Left ventricle myocardium inferior (tissue), 1 donor: ENCODE results near the gene STXBP2. TPM values are rescaled to one million over a fixed set of nuclear protein-coding genes. Genes with fewer than 3 reads are reported as not detected.

Experiments
- DNase-seq: peaks from one replicate; pipeline ENCODE4 v3.0.0-alpha.2; 2020
- H3K27ac ChIP-seq: fragments of 200-600 bp; replicated peaks from 2 replicates; pipeline ENCODE4 v1.8.0; 2021
- H3K27me3 ChIP-seq: fragments of 200-600 bp; 2 replicates; pipeline ENCODE4 v1.8.0; 2021; ENCODE audit warnings: low read depth
- H3K36me3 ChIP-seq: fragments of 200-600 bp; 2 replicates; pipeline ENCODE4 v1.8.0; 2021
- H3K4me1 ChIP-seq: fragments of 200-600 bp; 2 replicates; pipeline ENCODE4 v1.8.0; 2021
- H3K4me3 ChIP-seq: fragments of 200-600 bp; 2 replicates; pipeline ENCODE4 v1.8.0; 2021; ENCODE audit warnings: mild to moderate bottlenecking, moderate library complexity
- H3K9me3 ChIP-seq: fragments of 200-600 bp; replicated peaks from 2 replicates; pipeline ENCODE4 v1.8.0; 2021
- CTCF ChIP-seq: fragments of 200-600 bp; IDR thresholded peaks from 2 replicates; pipeline ENCODE4 v1.8.0; 2021; ENCODE audit warnings: antibody characterized with exemption, mild to moderate bottlenecking, borderline replicate concordance
- intact Hi-C: fragments of 100-400 bp; cut with micrococcal nuclease; formaldehyde crosslinking; loops from one replicate; pipeline ENCODE4 v1.11.0; 2022
- total RNA-seq: library from RNA; stranded (reverse); fragmentation: NEBNext Ultra II Directional; extraction: Animal tissue kit (Norgen Biotek cat#: 25700); gene quantifications from one replicate; pipeline ENCODE4 v1.2.1, GENCODE V29; 2021
- donor health status: DM: no; HTN: yes; CAD: no; lungs with severe emphysema.

Gene STXBP2
- total RNA-seq, 1 donor from 2014 or later = 4.5 TPM

DNA sequence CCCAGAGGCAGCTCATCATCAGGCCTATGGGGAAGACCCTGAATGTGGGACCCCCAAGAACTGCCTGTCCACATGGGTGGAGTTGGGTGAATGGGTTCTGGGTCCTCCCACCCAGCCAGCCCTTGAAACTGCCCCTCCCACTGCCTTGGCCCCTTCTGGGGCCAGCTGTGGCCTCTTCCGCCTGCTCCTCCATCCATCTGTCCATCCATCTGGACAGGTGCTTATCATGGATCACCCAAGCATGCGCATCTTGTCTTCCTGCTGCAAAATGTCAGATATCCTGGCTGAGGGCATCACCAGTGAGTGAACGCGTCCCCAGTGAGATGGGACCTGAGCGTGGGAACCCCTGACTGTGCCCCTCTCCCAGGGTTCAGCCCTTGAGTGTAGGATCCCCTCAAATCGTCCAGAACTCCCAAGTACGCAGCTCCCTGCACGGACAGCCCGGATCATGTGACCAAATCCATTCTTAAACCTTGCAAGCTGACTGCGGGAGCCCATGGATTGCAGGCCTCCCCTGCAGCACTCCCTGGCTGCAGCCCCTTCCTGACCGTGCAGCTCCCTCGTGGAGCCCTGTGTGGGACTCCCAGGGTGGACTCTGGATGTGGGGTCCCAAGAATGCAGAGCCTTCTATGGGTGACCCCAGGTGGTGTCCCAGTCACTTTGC, 2.0 kb downstream of the STXBP2 start:
- DNase-seq = no peak
- no peaks in the 10 kb centered on the region for H3K9me3 ChIP-seq
- H3K27me3 ChIP-seq = peaks cover 40% of the 10 kb centered on the region
- no peaks in the 10 kb centered on the region for H3K36me3 ChIP-seq
- TF ChIP-seq CTCF = no peak
- intact Hi-C loops = no loop called here
- H3K27ac ChIP-seq = no peak overlapping the region
- peaks cover 27% of the 10 kb centered on the region for H3K4me1 ChIP-seq
- no peak overlapping the region for H3K4me3 ChIP-seq

- peaks cover 45% of the 10 kb centered on the region for H3K27me3 ChIP-seq
- DNase-seq = no peak
Measured at GRCh38 chr19:7639863-7640348, 3.0 kb downstream of the STXBP2 start.

DNA sequence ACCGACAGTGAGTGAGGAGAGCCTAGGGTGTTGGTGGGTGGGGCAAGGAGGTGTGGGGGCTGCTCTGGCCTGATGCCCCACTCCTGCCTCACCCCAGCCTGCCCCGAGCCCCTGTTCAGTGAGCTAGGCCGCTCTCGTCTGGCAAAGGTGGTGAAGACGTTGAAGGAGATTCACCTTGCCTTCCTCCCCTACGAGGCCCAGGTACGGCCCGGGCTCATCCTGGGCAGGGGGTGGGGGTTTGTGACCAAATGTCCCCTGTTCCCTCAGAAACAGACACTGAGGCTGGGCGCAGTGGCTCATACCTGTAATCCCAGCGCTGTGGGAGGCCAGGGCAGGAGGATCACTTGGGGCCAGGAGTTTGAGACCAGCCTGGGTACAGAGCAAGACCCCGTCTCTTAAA, 3.9 kb downstream of the STXBP2 start:
- Histone ChIP-seq H3K4me1 (peaks cover 13% of the 10 kb centered on the region), H3K9me3 (no peaks in the 10 kb centered on the region), H3K36me3 (no peaks in the 10 kb centered on the region), H3K27me3 (peaks cover 44% of the 10 kb centered on the region), H3K4me3 (no peak overlapping the region), H3K27ac (no peak overlapping the region)
- no peak for DNase-seq
- intact Hi-C loops = no loop called here
- TF ChIP-seq CTCF = no peak

More at GRCh38 chr19:7639863-7640348, 3.0 kb downstream of the STXBP2 start:
- H3K4me3 ChIP-seq = no peak overlapping the region
- intact Hi-C loops = no loop called here
- no peak overlapping the region for H3K27ac ChIP-seq
- no peak for TF ChIP-seq CTCF
- H3K9me3 ChIP-seq = no peaks in the 10 kb centered on the region
- peaks cover 22% of the 10 kb centered on the region for H3K4me1 ChIP-seq
- no peaks in the 10 kb centered on the region for H3K36me3 ChIP-seq

- Histone ChIP-seq H3K4me1 (peaks cover 5% of the 10 kb centered on the region), H3K27ac (no peak overlapping the region), H3K27me3 (peaks cover 42% of the 10 kb centered on the region), H3K36me3 (no peaks in the 10 kb centered on the region), H3K4me3 (no peak overlapping the region), H3K9me3 (no peaks in the 10 kb centered on the region)
- intact Hi-C loops = no loop called here
- no peak for TF ChIP-seq CTCF
- no peak for DNase-seq
Measured at GRCh38 chr19:7641290-7642276, 4.7 kb downstream of the STXBP2 start.

DNA sequence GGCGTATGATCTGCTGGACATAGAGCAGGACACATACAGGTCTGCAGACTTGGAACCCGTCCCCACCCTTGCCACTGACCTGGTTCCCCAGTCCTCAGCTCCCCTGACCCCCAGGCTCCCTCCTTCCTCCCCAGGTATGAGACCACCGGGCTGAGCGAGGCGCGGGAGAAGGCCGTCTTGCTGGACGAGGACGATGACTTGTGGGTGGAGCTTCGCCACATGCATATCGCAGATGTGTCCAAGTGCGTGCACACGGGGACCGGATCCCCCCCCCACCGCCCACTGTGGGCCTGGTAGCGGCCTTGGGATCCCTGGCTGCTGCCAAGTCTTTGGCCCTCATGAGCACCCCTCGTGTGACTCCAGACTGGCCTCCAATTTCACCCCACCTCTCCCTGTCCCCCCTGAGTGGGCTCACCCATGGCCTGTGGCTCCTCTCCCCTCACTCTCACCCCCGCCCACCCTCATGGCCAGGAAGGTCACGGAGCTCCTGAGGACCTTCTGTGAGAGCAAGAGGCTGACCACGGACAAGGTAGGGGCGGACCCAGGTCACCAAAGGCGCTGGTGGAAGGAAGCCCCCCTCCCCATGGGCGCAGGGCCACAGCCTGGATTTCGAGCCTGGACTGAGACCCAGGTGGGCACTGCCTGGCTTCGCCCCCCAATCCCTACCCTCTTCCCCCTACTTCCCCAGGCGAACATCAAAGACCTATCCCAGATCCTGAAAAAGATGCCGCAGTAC, 5.6 kb downstream of the STXBP2 start:
- H3K9me3 ChIP-seq = no peaks in the 10 kb centered on the region
- no peak for DNase-seq
- H3K36me3 ChIP-seq = no peaks in the 10 kb centered on the region
- H3K4me3 ChIP-seq = no peak overlapping the region
- intact Hi-C loops = no loop called here
- no peak for TF ChIP-seq CTCF
- H3K27me3 ChIP-seq = peaks cover 41% of the 10 kb centered on the region
- no peaks in the 10 kb centered on the region for H3K4me1 ChIP-seq
- H3K27ac ChIP-seq = no peak overlapping the region
